Right hindlimb (tissue), 1 donor: ENCODE results near the gene METTL17.
A peak's percentile ranks its signal among the peaks of the same experiment; 100 is the strongest.
"Not testable (repeated sequence)": the region's sequence is repeated elsewhere in the genome, so short reads cannot be mapped to it uniquely, and the experiment has no call there.

Experiments
- DNase-seq: peaks from one replicate; pipeline ENCODE4 v3.0.0-alpha.2; 2018

The METTL17 gene

GRCh38 chr14:21025371-21026273 lies 35.8 kb downstream of the METTL17 start:
- DNase-seq = peak; percentile 73

GRCh38 chr14:21026274-21026987 lies 36.7 kb downstream of the METTL17 start:
- peak; percentile 60 for DNase-seq

GRCh38 chr14:21026988-21027315 lies 37.2 kb downstream of the METTL17 start:
- DNase-seq = no peak

- no peak for DNase-seq
Observed at GRCh38 chr14:21029917-21030316, 40.1 kb downstream of the METTL17 start, which contains the start of gene TPPP2. TSS of gene TPPP2 (plus strand) at chr14:21030217. CDS start at chr14:21030582, 365 bp downstream.

- DNase-seq = no peak
Observed at GRCh38 chr14:21030531-21030930, 40.8 kb downstream of the METTL17 start.

- DNase-seq = no peak
Observed at GRCh38 chr14:21032326-21033132, 42.7 kb downstream of the METTL17 start.

- DNase-seq = no peak
Observed at GRCh38 chr14:21033133-21033698, 43.4 kb downstream of the METTL17 start.

GRCh38 chr14:21034707-21035106 lies 44.9 kb downstream of the METTL17 start, which contains the start of gene RNASE13:
TSS of gene RNASE13 (minus strand) at chr14:21034807. CDS start at chr14:21034288, 519 bp downstream.
- DNase-seq = no peak

GRCh38 chr14:21036751-21037150 lies 47.0 kb downstream of the METTL17 start:
- no peak for DNase-seq

GRCh38 chr14:21037156-21037555 lies 47.4 kb downstream of the METTL17 start:
- DNase-seq = no peak

GRCh38 chr14:21038441-21039422 lies 49.0 kb downstream of the METTL17 start:
- peak; percentile 92 for DNase-seq

- peak; percentile 72 for DNase-seq
Observed at GRCh38 chr14:21039585-21040369, 50.0 kb downstream of the METTL17 start.

- DNase-seq = no peak
Observed at GRCh38 chr14:21040370-21040925, 50.7 kb downstream of the METTL17 start.

- not testable (repeated sequence) for DNase-seq
Observed at GRCh38 chr14:21040941-21041340, 51.2 kb downstream of the METTL17 start.

- no peak for DNase-seq
Observed at GRCh38 chr14:21041676-21042433, 52.1 kb downstream of the METTL17 start, which contains the start of gene RNASE7. TSS of gene RNASE7 (plus strand) at chr14:21042362. CDS start at chr14:21042993, 631 bp downstream.

GRCh38 chr14:21042918-21043317 lies 53.1 kb downstream of the METTL17 start:
- no peak for DNase-seq

- no peak for DNase-seq
Observed at GRCh38 chr14:21043387-21043973, 53.7 kb downstream of the METTL17 start.

GRCh38 chr14:21043974-21044618 lies 54.3 kb downstream of the METTL17 start:
- no peak for DNase-seq
